Stimulated activated CD8-positive, alpha-beta memory T cell treated with anti-CD3 and anti-CD28 coated beads, Interleukin-15, amount 100 ng/mL, for 48 hours (primary cell): Measurements from ENCODE around the gene SEMA4F.

Experiments used
- DNase-seq, 2 donors: peaks; one replicate each; pipeline ENCODE4 v3.0.0-alpha.2; 2020; ENCODE audit warnings: low read depth in 2 of 2

Gene SEMA4F

GRCh38 chr2:74704216-74704615 is 50.2 kb downstream of the SEMA4F start:
- no peak for DNase-seq

- no peak for DNase-seq
These were observed 52.7 kb downstream of the SEMA4F start for GRCh38 chr2:74706741-74707140.

DNA sequence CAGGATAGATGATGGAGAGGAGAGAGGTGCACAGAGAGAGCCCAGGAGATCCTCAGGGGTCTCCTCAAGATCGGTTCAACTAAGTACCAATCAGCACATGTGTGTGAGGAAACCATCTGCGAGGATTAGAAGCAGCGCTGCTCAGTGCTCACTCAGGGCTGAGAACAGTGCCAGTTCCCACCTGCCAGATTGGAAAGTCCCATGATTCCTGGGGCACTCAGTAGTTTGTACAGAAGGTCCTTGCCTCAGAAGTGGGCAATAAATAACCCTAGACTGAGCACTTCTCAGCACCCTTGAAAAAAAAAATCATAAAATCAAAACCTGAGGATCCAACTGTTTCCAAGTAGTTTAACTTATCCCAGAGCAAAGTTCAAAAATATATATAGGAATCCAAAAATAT is 53.8 kb downstream of the SEMA4F start:
- DNase-seq, result no peak

DNA sequence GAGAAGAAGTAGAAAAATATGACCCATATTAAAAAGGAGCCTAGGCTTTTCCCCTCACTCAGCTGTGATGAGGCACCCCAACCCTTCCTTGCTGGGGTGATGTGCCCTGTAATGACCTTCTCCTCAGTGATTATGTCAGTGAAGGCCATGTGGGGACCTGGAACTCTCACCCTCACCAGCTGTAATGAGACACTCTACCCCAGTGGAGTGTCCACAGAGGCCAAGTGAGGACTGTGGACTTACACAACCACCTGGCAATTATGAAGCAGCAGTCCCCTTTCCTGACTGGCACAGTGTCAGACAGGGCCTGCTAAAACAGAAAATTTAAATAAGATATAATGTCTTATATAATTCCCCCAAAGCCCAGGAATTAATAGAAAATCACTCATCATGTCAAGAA is 54.2 kb downstream of the SEMA4F start:
- no peak for DNase-seq

- DNase-seq, result no peak
These were observed 54.8 kb downstream of the SEMA4F start for GRCh38 chr2:74708883-74709282.

GRCh38 chr2:74712223-74713053 is 58.4 kb downstream of the SEMA4F start:
- DNase-seq, result no peak

- no peak for DNase-seq
These were observed 60.6 kb downstream of the SEMA4F start for GRCh38 chr2:74714691-74715080.

GRCh38 chr2:74715081-74715791 is 61.2 kb downstream of the SEMA4F start:
- DNase-seq, result peak; percentile 66 to 70

DNA sequence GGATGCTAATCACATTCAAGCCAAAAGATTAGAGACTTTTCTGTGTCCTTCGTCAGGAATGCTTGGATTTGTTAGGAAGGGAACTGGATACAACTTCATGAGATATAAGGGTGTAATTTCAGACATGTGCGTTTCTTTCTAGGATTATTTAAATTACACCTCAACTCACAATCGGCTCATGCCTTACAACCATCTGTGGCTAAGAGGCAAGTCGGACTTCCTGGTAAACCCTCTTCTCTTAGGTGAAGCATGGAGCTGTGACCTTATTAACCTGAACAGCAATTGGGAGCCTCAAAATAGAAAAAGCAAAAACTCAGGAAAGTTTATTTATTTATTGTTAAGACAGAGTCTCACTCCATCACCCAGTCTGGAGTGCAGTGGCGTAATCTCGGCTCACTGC is 61.8 kb downstream of the SEMA4F start:
- no peak for DNase-seq

GRCh38 chr2:74719066-74719465 is 65.0 kb downstream of the SEMA4F start:
- DNase-seq, result no peak

DNA sequence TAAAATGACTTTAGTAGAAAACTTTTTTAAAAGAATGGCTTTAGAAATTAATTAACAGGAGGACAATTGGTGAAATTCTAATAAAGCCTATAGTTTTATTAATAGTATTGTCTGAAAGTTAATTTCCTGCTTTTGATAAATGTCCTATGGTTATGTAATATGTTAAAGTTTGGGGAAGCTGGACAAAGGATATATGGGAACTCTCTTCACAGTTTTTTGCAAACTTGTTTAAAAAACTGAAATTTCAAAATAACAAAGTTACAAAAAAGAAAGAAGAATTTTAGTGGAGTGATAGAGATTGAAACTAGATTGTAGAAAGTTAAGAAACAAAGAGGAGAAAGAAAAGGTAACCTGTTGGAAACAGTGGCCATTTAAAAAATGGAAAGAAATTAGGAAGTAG is 67.3 kb downstream of the SEMA4F start:
- DNase-seq, result no peak

DNA sequence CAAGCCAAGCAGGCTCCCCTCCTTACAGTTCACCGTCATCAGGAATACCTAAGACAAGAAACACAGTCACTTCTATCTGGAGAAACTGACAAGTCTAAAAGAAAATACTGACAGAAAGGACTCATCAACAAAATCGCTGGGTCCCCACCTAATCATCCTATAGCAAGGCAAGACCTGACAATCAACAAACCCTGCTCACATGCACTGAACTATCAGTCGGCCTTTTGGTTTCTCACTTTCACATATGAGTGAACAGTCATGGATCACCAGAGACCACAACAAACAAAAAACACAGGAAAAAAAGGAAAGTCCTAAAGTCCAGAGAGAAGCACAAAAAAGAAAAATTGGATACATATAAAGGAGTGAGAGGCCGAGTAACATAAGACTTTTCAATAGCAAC is 70.4 kb downstream of the SEMA4F start:
- no peak for DNase-seq

GRCh38 chr2:74725287-74725686 is 71.2 kb downstream of the SEMA4F start:
- no peak for DNase-seq

GRCh38 chr2:74728842-74729241 is 74.8 kb downstream of the SEMA4F start:
- no peak for DNase-seq

GRCh38 chr2:74730530-74730929 is 76.5 kb downstream of the SEMA4F start:
- DNase-seq, result no peak
